GM18861 (cell line): ENCODE results near the gene ADAMTS20.
"Not testable (repeated sequence)": the region's sequence is repeated elsewhere in the genome, so short reads cannot be mapped to it uniquely, and the experiment has no call there.

Source experiments
- ATAC-seq: cut with Tn5 transposase; IDR thresholded peaks from one replicate; pipeline ENCODE4 v1.9.1; 2021; ENCODE audit not compliant: unreplicated experiment

The ADAMTS20 gene

DNA sequence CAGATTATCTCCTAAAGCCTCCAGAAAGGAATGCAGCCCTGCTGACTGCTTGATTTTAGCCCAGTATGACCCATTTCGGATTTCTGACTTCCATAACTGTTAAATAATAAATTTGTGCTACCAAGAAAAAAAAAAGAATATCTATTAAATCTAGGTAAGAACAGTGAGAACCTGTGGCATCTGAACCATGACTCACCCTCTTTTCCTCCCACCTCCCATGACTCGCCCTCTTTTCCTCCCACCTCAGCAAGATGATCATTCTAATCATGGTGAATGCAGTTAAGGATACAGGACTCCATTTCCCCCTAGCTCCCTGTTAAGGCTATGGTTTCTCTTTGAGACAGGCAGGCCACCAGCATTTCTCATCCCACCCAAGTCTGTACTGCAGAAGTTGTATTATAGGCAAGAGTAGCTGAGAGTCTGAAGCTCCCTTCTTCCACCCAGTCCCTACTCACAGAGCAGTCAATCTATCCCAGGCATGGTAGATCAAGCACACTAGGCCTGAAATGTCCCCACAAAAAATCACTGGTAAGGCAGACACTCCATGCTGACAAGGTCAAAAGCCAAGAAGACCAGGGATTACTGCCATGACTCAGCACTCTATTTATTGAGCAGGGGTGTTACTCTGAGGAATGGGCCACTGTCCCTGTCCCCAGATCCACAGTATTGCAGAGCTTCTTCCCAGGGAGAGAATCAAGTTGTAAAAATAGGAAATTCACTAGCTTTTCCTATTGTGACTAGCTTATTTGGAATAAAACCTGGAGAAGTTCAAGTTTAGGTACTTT is 188.9 kb downstream of the ADAMTS20 start:
- no peak for ATAC-seq

DNA sequence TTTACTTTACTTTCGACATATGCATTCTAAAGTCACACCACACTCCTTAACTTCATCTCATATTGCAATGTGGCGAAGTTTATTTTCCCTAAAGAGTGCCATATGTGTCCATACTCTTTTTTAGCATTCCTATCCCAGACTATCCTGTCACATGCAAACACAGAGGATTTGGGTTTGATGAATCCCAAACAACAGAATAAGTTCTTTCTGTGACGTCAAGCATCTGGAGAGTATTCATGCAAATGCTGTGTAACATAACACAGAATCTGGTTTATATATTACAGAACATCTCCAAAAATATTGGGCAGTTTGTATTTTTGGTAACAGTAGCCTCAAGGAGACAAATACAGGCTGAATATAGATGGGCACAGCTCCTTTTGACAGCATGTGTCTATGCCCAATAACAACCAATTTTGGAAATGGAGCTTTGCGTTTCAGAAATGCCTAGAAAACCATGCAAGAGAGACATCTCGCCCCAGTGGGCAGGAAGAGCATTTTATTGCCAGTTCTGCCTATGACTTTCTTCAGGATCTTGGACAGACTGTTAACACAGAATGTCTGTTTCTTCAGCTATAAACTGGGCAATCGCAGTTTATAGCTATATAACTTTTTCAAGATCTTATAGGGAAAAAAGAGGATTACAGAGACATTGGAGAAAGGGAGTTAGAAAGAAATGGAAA is 190.8 kb downstream of the ADAMTS20 start:
- no peak for ATAC-seq

DNA sequence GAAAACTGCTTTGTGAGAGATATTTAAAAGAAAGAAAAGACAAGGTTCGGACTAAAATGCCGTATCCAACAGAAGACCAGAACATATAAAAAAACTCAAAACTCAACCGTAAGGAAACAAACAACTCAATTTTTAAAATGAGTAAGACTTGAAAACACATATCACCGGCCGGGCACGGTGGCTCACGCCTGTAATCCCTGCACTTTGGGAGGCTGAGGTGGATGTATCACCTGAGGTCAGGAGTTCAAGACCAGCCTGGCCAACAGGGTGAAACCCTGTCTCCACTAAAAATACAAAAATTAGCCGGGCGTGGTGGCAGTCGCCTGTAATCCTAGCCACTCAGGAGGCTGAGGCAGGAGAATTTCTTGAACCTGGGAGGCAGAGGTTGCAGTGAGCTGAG is 192.0 kb downstream of the ADAMTS20 start:
- ATAC-seq: not testable (repeated sequence)

DNA sequence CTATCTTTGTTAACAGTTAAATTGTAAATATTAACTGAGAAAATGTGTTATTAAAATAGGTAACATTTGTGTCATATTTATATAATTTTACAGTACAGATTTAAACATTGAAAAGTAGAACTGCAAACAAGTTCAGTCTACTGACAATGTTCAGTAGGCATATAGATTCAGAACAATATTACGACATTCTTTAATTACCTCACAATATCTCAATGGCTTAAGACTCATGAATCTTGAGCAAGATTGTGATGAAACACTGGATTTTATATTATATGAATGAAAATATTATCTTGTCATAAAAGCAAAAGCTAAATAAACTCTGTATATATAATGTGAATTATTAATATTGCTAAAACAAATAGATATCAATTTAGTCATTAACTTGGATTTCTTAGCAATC is 194.9 kb downstream of the ADAMTS20 start:
- ATAC-seq: no peak

DNA sequence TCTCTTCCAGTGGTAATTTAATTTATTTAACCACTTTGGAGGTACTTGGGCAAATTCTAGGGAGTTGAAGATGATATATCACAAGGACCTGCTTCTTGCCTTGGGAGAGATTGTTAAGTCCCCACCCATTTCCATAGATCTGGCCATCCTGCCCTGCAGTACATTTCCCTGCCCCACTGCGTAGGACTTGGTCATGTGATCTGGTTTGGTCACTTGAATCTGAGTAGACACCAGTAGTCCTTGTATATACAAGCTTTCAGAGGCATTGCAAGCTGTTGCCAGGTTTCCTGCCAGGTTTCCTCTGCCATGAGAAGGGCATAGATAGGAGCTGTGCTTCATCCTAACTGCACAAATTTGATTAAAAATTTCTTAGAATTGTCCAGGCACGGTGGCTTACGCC is 200.0 kb downstream of the ADAMTS20 start:
- no peak for ATAC-seq

DNA sequence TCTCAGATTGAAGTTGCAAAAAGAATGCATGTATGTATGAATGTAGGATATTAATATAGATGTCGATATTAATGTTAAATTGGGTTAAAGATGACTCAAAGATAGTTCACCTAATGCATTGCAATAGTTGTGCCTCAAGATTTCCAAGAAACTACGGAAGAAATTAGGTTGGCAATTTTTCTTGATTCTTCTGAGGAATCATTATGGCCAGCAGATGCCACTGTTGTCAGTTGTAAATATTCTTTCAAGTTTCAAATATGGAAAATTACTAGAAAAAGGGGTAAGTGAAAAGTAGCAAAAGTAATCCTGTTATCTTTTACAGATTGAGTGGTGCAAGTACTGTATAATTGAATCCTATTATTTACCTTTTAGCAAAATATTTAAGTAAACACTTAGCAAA is 202.1 kb downstream of the ADAMTS20 start:
- ATAC-seq: no peak

DNA sequence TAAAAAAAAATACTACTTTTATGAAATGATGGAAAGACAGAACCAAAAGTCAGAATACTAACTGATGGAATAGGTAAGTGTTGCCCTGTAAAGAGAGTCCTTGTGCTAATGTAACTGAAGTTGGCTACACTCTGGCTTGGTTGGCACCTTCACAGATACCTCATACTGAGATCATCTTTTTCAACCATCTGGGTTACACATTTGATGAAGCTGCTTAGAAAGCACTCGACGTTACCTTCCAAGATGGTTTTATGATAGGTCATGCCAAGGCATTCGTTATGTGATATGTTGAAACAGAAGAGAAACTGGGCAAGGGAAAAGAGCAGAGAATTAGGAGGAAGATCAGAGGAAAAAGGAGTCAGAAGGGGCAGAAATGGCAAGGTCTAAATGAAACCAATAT is 203.8 kb downstream of the ADAMTS20 start:
- ATAC-seq: no peak

DNA sequence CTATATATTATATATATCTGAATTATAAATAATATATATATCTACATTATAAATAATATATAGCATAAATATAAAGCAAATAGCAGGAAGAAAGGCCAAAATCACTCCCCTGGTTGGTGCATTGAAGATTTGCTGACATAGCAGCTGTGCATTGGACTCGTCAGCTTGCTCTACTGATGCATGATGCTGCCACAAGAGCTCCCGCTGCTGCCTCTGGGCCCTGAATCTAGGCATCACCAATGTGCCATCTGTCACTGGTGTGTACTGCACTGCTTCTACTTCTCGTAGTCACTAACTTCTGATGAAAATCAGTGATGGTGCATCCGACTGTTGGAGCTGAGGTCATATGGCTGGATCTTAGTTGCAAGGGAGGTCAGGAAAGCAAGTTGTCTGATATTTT is 205.0 kb downstream of the ADAMTS20 start:
- ATAC-seq: no peak

DNA sequence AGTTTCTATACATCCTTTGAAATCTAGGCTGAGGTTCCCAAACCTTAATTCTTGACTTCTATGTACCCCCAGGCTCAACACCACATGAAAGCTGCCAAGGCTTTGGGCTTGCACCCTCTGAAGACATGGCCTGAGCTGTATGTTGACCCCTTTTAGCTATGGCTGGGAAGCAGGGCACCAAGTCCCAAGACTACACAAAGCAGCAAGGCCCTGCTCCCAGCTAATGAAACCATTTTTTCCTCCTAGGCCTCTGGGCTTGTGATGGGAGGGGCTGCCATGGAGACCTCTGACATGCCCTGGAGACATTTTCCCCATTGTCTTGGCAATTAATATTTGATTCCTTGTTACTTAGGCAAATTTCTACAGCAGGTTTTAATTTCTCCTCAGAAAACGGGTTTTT is 207.0 kb downstream of the ADAMTS20 start:
- ATAC-seq: no peak

DNA sequence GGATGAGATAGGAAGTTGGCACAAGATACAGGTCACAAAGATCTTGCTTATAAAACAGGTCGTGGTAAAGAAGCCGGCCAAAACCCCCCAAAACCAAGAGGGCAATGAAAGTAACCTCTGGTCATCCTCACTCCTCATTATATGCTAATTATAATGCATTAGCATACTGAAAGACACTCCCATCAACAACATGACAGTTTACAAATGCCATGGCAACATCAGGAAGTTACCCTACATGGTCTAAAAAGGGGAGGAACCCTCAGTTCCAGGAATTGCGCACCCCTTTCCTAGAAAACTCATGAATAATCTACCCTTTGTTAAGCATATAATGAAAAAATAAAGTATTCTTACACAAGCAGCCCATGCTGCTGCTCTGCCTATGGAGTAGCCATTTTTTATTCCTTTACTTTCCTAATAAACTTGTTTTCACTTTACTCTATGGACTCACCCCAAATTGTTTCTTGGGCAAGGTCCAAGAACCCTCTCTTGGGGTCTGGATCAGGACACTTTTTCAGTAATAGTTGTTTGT is 210.2 kb downstream of the ADAMTS20 start:
- not testable (repeated sequence) for ATAC-seq

DNA sequence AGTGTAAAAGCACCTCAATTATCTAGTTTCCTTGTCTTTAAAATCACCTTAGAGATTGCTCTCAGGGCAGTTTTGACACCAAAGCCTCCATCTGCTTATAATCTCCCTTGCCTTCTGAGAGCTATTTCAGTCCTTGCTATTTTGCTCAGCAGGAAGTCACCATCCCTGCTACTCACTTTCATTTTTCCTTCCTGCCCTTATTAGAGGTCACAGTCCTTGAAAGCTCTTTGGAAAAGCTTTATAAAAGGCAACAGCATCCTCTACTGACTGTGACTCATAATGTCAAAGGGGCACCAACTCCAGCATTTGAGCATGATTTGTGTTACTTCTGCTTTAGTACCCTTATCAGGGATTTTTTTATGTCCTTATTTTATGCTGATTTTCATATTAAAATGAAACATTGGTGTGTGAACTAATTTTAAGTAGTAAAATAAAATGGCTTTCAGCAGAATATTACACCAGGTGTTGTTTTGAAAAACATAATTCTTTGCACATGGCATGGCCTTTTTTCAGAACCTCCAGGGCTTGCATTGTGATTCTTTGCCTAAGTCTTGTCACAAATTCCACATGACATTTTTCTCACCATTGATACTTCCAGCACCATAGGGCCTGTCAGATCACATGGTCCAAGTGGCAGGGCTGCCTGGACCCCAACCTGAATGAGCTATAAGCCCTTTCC is 213.0 kb downstream of the ADAMTS20 start:
- peak; percentile 49 for ATAC-seq

DNA sequence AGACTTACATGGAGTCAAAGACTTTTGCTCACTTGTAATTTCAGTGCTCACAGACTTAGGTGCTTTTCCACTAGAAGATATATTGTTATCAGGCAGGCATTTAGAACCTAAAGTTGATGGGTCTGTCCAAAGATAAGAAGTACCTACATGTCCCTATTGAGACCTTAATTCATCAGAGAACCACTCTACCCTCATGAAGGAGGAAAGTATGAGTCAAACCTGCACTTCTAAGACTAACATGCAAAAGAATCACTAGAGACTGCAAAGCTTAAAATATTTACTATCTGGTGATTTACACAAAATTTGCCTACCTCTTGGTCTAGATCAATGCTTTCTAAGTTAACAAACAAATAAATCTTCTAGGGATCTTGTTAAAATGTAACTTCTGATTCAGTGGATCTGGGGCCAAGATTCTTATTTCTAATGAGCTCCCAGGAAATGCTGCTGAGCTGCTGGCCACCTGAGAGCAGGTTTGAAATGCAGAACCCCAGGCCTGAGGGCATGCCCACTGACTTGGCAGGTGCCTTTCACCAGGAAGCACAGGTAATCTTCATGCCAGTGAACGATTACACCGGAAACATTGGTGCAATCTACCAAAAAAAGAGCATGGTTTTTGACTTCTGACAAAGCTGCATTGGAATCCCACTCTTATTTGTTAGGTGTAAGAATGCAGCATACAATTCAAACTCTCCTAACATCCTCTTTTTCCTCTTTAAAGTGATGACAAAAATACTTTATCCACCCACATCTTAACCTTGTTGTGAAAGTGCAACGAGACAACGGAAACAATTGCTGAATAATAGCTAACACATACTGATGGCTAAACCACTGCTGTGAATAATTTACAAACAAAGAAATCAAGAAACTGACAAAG is 214.2 kb downstream of the ADAMTS20 start:
- peak; percentile 66 for ATAC-seq

DNA sequence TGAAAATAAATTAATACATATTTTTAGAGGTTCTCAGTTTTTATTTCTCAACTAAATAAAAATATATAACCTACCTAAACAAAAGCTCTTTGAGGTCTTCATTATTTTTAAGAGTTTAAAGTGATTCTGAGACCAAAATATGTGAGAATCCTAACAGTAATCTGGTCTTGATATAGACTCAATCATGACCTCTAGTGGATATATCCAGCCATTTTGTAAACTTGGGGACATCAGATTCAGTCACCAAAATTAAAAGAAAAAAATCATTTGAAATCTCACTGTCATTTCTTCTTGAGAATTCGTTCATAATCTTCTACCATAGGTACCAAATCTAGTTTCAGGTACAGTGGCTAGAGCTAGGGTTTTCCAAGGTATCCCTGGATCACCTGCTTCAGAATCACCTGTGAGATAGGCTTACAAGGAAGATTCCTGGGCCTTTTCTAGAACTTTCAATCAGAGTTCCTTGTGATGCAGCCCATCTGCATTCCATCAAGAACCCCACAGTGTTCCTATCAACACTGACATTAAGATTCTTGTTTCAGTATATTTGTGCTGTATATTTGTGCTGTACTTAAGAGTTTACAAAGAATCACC is 214.9 kb downstream of the ADAMTS20 start:
- no peak for ATAC-seq

DNA sequence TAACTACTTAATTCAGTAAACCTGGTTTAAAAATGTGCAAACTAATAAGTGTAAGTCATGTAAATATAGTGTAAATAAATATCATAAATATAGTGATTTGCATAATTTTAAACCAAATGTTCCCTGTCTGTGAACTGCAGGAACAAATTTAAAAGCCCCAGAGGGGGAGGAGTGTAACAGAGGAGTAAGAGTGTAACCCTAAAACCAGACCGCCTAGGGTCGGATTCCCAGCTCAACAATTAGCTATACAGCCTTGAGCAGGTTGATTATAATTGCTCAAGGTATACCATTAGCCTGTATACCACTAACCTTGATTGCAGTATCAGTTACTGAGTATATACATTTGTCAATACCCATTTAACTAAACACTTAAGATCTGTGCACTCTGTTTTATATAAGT is 218.4 kb downstream of the ADAMTS20 start:
- ATAC-seq: no peak

DNA sequence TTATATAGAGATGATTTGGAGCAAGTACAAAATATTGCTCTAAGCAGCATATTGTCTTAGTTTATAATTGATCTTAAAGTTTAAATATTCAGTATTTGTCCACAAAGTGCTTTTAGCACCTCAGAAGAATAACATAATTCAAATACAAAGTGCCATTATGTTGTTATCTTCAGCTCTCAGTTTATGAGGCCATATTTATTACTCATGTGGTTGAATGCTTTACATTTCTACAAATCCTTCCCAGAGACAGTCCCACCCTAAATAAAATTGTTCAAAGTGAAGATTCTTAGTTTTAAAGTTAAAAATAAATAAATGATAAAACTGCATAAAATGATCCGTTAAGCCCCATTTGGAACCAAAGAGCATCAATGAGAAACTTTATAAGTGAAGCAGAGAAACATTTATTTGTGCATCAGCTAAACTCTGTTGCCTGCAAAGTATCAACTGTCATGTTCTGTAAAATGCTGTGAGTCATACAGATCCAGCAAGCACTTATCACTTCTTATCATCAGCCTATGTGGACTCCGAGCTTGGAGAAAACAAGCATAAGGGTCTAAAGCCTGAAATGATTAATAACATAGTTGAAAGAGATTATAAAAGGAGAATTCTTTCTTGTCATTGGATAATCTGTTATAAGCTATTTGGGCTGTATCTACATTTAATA is 218.9 kb downstream of the ADAMTS20 start:
- ATAC-seq: no peak

DNA sequence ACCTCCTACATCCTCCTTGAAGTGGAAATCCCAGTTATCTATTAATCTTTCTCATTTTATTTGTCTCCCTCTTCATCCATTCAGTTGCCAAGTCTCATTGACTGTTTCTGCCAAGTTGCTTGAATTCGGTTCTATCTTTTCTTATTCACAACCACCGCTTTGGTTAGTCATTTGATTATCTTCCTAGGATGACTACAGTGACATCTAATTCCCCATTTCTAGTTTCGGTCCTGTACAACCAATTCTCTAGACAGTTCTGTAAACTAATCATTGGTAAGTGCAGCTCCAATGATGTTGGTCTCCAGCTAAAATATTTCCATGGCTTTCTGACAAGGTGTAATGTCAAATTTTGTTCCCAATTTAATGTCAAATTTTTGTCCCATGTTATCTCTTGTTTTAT is 220.1 kb downstream of the ADAMTS20 start:
- ATAC-seq: no peak

DNA sequence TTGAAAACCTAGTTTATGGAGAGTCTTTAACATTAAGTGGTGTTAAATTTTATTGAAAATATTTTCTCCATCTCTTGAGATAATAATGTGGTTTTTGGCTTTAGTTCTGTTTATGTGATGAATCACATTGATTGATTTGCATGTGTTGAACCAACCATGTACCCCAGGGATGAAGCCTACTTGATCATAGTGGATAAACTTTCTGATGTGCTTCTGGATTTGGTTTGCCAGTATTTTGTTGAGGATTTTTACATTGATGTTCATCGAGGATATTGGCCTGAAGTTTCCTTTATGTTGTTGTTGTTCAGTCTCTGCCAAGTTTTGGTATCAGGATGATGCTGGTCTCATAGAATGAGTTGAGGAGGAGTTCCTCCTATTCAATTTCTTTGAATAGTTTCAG is 222.6 kb downstream of the ADAMTS20 start:
- no peak for ATAC-seq

DNA sequence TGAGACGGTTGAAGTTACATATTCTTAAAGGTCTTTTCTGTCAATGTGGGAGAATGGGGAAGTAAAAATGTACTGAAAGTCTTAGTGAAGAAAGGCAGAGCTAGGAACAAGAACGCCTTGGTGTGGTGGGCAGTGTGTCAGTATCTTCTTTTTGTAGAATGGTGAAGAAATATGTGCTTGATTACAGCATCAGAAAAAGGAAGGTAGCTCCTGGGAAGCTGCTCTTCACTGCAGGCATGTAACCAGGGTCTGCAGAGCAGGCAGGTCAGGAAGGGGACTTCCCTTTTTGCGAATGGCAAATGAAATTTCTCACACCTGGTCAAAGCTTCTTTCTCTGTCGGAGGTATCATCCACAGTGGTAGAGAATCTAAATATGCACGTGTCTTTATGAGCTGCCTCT is 226.2 kb downstream of the ADAMTS20 start:
- ATAC-seq: no peak

DNA sequence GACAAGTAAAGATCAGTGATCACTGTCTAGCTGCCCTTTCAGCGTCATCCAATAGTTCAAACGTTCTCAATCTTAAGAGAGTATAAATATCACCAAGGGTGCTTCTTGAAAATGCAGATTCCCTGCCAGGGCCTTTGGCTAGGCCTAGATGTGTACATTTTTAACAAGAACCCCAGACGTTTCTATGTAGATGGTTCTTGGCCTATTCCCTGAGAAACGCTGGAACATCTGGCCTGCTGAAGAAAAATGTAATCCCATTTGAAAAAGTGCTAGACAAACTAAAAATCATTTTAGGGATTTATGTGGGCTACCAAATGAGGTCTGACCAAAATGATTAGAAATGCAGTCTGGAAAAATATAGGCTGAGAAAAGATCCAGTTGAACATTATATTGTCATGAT is 231.7 kb downstream of the ADAMTS20 start:
- ATAC-seq: no peak

DNA sequence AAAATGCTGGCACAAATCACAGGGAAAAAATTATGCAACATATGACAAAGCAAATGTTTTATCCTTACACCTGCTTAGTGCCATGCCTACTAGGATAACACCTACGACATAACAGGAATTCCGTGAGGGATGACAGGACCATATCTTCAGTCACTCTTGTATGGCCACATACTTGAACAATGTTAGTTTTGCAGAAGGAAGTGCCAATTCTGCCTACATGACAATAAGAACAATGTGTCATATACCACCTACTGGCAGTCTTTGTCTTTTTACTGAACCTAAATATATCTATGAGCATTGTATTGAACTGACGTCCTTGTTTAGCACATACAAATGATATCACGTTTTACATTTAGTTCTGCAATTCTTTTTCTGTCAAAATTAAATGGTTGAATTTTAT is 234.0 kb downstream of the ADAMTS20 start:
- no peak for ATAC-seq
